ENCODE measurements around the gene TENM4. TPM values are rescaled to one million over a fixed set of nuclear protein-coding genes. Genes with fewer than 3 reads are reported as not detected.
"Not testable (repeated sequence)": the region's sequence is repeated elsewhere in the genome, so short reads cannot be mapped to it uniquely, and the experiment has no call there.

TENM4 gene
- total RNA-seq, 2 experiments from 2014 or later = not detected

DNA sequence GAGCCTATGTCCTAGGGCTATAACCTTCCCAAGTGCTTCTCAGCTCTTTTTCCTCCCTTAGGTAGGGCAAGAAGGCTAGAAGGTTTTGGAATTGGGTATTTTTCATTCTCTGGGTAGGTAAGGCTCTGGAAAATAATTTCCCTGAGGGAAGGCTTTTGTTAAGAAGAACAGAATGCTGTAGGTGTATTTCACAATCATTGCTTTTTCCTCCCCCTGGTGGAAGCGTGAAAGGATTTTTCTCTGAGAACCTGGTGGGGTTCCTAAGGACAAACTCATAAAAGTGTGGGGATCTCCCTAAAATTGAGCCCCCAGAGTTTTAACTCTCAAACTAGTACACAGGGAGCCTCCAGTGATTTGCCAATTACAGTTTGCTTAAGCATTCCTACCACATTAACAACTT is 825.1 kb downstream of the TENM4 start:
- Mint-ChIP-seq H3K27me3 (no peaks in the 10 kb centered on the region), H3K4me1 (ENCODE audit: low read depth) (no peaks in the 10 kb centered on the region), H3K36me3 (peaks cover 6% of the 10 kb centered on the region), H3K27ac (no peak overlapping the region), H3K9me3 (peaks cover 16% of the 10 kb centered on the region), H3K4me3 (no peak overlapping the region)
- ChIA-PET CTCF (no interaction called here), POLR2A (no interaction called here)
- intact Hi-C loops (cut with micrococcal nuclease) = no loop called here
- no peak for DNase-seq

DNA sequence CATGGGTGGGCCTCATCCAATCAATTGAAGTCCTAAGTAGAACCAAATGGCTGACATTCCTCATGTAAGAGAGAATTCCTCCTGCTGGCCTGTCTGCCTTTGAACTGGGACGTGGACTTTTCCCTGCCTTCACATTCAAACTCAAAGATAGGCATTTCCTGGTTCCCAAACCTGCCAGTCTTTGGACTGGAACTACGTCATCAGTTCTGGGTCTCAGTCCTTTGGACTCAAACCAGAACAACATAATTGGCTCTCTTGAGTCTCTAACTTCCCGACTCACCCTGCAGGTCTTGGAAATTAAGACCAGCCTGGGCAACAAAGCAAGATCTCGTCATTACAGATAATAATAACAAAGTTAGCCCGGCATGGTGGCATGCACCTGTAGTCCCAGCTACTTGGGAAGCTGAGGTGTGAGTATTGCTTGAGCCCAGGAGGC is 827.4 kb downstream of the TENM4 start:
- POLR2A ChIA-PET = no interaction called here
- no peaks in the 10 kb centered on the region for H3K4me1 Mint-ChIP-seq (ENCODE audit: low read depth)

GRCh38 chr11:78612721-78613377 is 828.0 kb downstream of the TENM4 start:
- Mint-ChIP-seq H3K4me1 (ENCODE audit: low read depth) (no peaks in the 10 kb centered on the region), H3K9me3 (no peaks in the 10 kb centered on the region), H3K36me3 (no peaks in the 10 kb centered on the region), H3K4me3 (no peak overlapping the region), H3K27ac (no peak overlapping the region), H3K27me3 (no peaks in the 10 kb centered on the region)
- intact Hi-C loops (cut with micrococcal nuclease) = no loop called here
- ChIA-PET POLR2A (no interaction called here), CTCF (no interaction called here)
- no peak for DNase-seq

More for the DNA sequence above, 827.4 kb downstream of the TENM4 start:
- H3K27ac Mint-ChIP-seq = no peak overlapping the region
- H3K27me3 Mint-ChIP-seq = no peaks in the 10 kb centered on the region
- H3K36me3 Mint-ChIP-seq = no peaks in the 10 kb centered on the region
- no peak overlapping the region for H3K4me3 Mint-ChIP-seq
- H3K9me3 Mint-ChIP-seq = no peaks in the 10 kb centered on the region
- intact Hi-C loops (cut with micrococcal nuclease) = no loop called here
- no peak for DNase-seq
- CTCF ChIA-PET = no interaction called here

DNA sequence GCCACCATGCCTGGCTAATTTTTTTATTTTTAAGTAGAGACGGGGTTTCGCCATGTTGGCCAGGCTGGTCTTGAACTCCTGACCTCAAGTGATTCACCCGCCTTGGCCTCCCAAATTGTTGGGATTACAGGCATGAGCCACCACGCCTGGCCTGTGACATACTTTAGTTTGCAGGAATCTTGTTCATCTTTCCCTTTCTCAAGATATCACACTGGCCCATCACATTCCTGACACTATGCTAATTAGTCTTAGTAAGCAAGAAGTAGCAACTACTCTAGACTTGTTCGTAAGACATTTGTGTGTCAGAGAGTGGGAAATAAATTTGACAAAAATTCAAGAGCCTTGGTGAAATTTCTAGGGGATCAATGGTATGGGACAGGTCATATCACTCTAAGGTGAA is 831.5 kb downstream of the TENM4 start:
- H3K9me3 Mint-ChIP-seq; H3K36me3 Mint-ChIP-seq; intact Hi-C loops (cut with micrococcal nuclease); H3K27me3 Mint-ChIP-seq; H3K27ac Mint-ChIP-seq; CTCF ChIA-PET; POLR2A ChIA-PET; H3K4me1 Mint-ChIP-seq (ENCODE audit: low read depth); H3K4me3 Mint-ChIP-seq; DNase-seq: not testable (repeated sequence)

DNA sequence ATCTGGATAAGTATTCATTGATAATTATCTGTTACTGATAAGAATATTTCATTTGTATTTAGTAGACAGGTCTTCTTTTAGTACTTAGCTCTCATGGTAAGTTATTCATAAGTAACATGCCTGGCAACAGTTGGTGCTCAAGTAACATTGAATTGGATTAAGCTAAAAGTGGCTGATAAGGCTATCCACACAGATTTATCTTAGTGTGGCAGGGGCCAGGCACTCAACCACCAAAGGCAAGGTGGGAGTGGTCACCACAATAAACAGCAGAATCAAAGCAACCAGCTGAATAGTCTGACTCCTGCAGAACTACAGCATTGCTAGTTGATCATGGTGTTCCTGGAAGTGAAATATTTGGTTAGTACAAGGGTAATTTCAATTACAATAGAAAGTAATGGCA is 833.1 kb downstream of the TENM4 start:
- Mint-ChIP-seq H3K4me3 (no peak overlapping the region), H3K36me3 (no peaks in the 10 kb centered on the region), H3K4me1 (ENCODE audit: low read depth) (no peaks in the 10 kb centered on the region), H3K27me3 (peaks cover 5% of the 10 kb centered on the region), H3K9me3 (no peaks in the 10 kb centered on the region), H3K27ac (no peak overlapping the region)
- POLR2A ChIA-PET = no interaction called here
- DNase-seq = no peak
- intact Hi-C loops (cut with micrococcal nuclease) = no loop called here
- CTCF ChIA-PET = interaction anchor here (1.4 kb wide), 1 partner anchor 38 kb away, joined by 3 read pairs; no protein-coding TSS in a partner anchor

- Mint-ChIP-seq H3K27me3 (peaks cover 10% of the 10 kb centered on the region), H3K36me3 (no peaks in the 10 kb centered on the region), H3K4me1 (ENCODE audit: low read depth) (no peaks in the 10 kb centered on the region), H3K9me3 (no peaks in the 10 kb centered on the region), H3K4me3 (no peak overlapping the region), H3K27ac (no peak overlapping the region)
- POLR2A ChIA-PET = no interaction called here
- intact Hi-C loops (cut with micrococcal nuclease) = no loop called here
- CTCF ChIA-PET = no interaction called here
- DNase-seq = no peak
These were observed 834.2 kb downstream of the TENM4 start for GRCh38 chr11:78606667-78607066.

DNA sequence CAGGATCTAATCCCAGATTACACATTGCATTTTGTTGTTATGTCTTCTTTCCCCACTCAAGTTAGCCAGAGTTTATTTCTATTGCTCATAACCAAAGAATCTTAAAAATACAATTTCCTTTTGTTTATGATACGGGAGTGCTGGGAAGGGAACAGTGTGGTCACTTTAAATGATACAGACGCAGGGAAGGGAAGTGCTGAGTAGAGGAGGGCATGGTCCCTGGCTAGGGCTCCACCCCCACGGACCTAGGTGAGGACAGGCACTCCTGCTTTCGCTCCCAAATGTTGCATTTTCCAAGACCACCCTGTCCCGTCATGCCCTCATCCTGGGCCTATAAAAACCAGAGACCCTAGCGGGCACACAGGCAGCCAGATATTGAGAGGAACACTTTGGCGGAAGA is 835.5 kb downstream of the TENM4 start:
- ChIA-PET CTCF (interaction anchor here (1.6 kb wide), 1 partner anchor 41 kb away, joined by 6 read pairs; no protein-coding TSS in a partner anchor), POLR2A (no interaction called here)
- Mint-ChIP-seq H3K27ac (no peak overlapping the region), H3K36me3 (no peaks in the 10 kb centered on the region), H3K9me3 (no peaks in the 10 kb centered on the region), H3K4me1 (ENCODE audit: low read depth) (no peaks in the 10 kb centered on the region), H3K4me3 (no peak overlapping the region), H3K27me3 (peaks cover 10% of the 10 kb centered on the region)
- no peak for DNase-seq
- intact Hi-C loops (cut with micrococcal nuclease) = no loop called here

- no peak overlapping the region for H3K27ac Mint-ChIP-seq
- H3K9me3 Mint-ChIP-seq = no peaks in the 10 kb centered on the region
- no peaks in the 10 kb centered on the region for H3K4me1 Mint-ChIP-seq (ENCODE audit: low read depth)
- H3K27me3 Mint-ChIP-seq = peaks cover 10% of the 10 kb centered on the region
- H3K4me3 Mint-ChIP-seq = no peak overlapping the region
- CTCF ChIA-PET = interaction anchor here (1.6 kb wide), 1 partner anchor 43 kb away, joined by 6 read pairs; no protein-coding TSS in a partner anchor
- DNase-seq = no peak
- H3K36me3 Mint-ChIP-seq = no peaks in the 10 kb centered on the region
- POLR2A ChIA-PET = no interaction called here
- intact Hi-C loops (cut with micrococcal nuclease) = no loop called here
These were observed 837.0 kb downstream of the TENM4 start for GRCh38 chr11:78603792-78604191.

Small RNAs within 50 kb of the gene (microRNA-seq; reads per million reads assigned to microRNA genes)
- gene MIR5579 (ENCODE audit: borderline microRNAs expressed, borderline number of aligned reads, borderline replicate concordance) = not detected
- gene MIR708 (ENCODE audit: borderline microRNAs expressed, borderline number of aligned reads, borderline replicate concordance) = 13.4 reads per million, percentile 38 among the genes with 10 or more reads in this experiment
